ENCODE results near the gene KDM5C.

Gene KDM5C

DNA sequence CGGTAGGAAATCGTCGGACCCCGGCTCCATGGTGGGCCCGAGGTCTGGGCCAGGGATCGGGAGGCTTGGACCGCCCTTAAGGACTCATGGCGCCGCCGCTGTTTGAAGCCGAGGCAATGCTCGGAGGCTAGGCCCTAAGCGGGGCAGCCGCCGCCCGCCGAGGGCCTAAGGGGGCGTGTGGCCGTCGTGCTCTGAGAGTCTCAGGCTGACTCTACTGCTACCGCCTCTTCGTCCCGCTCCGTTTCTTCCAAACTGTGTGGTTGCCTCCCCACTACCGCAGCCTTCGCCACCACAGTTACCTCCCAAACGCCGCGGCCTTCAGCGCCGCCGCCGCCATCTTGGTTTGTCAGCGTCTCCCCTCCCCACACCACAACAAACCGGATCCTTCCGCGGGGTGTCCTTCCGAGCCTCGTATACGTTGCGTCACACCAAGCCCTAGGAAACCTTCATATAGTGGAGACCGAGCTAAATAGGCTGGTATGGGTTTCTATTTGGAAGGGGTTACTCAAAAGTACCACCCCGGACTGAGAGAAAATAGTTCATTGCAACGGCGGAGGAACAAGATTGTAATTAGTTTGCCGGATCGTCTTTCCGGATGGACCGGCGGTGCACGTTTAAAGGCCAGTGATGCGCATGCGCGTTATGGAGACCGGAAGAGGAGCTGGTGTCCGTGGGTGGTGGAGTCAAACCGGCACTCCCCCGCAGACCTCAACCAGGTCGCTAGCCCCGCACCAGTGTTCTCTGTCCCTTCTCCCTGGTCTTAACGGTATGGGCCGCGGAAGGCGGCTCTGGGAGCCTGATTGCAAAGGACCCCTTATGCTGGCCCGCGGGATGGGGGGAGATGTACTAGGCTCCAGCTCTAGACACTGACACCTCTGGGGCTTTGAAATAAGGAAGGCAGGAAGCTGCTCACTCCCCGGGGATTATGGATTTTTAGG, at the start of gene KDM5C:
Gene KDM5C, minus strand, starts transcription at position 348 of the 938 bp plus-strand sequence. Its CDS starts 318 bp downstream, at position 30.
- DNase-seq, result peak; percentile 88

DNA sequence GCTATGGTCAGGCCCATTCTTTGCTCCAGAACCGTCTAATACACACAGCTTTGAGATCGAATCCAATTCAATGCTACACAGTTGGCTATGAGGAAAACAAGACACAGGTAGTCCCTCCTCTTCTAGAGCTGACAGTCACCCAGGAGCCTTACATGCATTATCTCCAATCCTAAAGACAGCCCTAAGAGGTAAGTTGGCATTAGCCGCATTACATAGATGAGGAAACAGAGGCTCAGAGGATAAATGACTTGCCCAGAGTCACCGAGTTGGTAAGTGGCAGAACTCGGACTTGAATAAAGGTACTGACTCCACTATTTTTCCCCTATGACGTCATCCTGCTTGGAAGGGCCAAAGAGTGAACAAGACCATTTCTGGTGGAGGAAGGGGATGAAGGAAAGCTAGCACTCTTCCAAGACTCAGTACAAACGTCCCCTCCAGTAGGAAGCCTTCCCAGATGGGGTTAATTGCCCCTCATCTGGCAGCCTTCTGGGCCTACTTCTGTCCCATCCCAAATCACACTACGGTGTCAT, 47.9 kb upstream of the KDM5C start:
- no peak for DNase-seq

GRCh38 chrX:53269536-53270107, 44.6 kb upstream of the KDM5C start:
- no peak for DNase-seq

DNA sequence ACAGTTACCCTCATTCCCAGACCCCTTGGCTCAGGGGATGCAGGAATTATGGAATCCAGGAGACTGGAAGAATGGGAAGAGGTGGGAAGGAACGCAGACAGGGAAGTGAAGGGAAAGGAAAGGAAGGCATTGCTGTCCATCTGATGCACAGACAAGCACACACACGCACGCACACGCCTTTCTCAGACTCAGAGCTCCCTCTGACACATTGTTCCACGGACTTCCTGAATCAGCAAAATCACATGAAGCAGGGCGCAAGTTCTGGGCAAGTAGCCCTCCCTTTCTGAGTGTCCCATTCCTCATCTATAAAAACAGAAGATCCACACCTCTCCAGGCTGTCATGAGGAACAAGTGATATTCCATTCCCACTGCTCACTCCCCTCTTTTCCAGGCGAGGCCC, 43.2 kb upstream of the KDM5C start:
- no peak for DNase-seq

- no peak for DNase-seq
Observed at GRCh38 chrX:53266914-53267313, 41.9 kb upstream of the KDM5C start.

GRCh38 chrX:53265771-53266574, 41.0 kb upstream of the KDM5C start:
- DNase-seq, result peak; percentile 1

GRCh38 chrX:53263597-53264094, 38.6 kb upstream of the KDM5C start:
- peak; percentile 7 for DNase-seq

GRCh38 chrX:53262918-53263394, 37.9 kb upstream of the KDM5C start:
- no peak for DNase-seq

DNA sequence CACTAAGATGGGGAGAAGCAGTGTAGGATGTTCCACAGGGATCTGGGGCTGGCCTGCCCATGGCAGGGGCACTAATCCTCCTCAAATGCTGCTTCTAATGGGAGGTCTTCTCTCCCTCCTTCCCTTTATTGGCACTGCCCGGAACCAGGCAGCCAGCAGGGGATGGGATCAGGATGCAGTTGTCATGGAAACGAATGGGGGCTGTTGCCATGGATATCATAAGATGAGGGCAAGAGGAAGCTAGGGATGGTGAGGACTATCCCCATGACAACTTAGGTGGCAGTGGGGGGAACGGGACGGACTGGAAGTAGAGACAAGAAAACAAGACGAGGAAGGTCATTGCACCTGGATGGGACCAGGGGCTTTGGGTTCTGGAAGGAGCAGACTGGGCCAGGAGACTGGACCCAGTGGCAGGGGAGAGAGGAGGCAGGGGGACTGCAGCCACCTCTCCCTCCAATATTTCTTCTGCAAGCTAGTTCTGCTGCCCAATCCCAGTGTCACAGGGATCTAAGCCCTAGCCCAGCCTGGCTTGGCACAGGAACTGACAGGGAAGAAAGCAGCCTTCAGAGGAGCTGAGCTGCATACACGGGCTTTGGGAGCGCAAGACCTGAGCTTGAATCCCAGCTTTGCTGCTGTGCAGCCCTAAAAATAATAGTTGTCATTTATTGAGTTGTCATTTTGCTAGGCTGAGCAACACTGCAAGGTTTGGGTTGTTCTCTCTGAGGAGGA, 37.3 kb upstream of the KDM5C start:
- no peak for DNase-seq

- DNase-seq, result no peak
Observed at GRCh38 chrX:53261355-53261972, 36.5 kb upstream of the KDM5C start.

DNA sequence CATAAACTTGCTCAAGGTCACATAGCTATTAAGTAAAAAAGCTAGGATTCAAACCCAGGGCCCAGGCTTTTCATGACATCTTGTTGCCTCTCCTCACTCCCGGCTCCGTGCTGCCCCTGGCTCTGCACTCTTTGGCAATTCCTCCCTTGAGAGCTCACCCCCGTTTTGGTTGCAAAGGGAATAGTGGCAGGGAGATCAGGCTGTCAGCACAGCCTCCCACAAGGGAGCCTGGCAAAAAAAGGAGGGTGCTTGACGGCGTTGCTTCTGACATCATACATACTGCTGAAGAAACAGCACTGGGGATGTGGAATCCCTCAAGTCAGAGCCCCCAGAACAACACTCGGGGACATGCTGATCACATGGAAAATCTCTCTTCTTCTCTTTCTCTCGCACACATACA, 35.8 kb upstream of the KDM5C start:
- no peak for DNase-seq

DNA sequence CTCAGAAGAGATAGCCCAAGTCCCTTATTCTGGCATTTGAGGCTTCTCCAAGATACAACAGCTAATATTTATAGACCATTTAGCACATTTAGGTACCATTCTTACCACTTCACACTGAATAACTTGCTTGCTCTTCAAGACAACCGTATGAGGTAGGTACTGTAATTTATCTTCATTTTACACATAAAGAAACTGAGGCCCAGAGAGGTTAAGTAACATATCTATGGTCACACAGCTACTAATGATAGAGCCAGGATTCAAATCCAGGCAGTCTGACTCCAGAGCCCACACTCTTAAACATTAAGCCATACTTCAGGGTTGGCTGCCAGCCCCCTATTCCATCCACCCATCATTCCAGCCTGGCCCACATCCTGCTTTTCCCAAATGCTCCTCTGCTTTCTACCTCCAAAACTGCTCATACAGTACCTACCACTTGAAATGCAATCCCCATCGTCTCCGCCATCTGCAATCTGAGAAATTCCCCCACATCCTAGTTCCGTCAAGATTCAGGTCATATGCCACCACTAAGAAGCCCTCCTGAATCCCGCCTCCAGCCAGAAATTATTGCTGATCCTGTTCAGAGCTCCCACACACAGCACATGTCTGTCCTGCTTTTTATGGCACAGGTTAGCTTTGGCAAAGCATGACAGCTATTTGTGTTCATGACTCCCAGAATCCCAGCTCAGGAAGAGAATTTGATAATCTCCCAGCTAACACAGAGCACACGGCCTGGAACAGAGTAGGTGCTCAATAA, 32.8 kb upstream of the KDM5C start:
- no peak for DNase-seq

GRCh38 chrX:53257166-53257565, 32.2 kb upstream of the KDM5C start:
- DNase-seq, result no peak

GRCh38 chrX:53256446-53257041, 31.5 kb upstream of the KDM5C start:
- no peak for DNase-seq

- DNase-seq, result no peak
Observed at GRCh38 chrX:53255738-53256191, 30.8 kb upstream of the KDM5C start.

DNA sequence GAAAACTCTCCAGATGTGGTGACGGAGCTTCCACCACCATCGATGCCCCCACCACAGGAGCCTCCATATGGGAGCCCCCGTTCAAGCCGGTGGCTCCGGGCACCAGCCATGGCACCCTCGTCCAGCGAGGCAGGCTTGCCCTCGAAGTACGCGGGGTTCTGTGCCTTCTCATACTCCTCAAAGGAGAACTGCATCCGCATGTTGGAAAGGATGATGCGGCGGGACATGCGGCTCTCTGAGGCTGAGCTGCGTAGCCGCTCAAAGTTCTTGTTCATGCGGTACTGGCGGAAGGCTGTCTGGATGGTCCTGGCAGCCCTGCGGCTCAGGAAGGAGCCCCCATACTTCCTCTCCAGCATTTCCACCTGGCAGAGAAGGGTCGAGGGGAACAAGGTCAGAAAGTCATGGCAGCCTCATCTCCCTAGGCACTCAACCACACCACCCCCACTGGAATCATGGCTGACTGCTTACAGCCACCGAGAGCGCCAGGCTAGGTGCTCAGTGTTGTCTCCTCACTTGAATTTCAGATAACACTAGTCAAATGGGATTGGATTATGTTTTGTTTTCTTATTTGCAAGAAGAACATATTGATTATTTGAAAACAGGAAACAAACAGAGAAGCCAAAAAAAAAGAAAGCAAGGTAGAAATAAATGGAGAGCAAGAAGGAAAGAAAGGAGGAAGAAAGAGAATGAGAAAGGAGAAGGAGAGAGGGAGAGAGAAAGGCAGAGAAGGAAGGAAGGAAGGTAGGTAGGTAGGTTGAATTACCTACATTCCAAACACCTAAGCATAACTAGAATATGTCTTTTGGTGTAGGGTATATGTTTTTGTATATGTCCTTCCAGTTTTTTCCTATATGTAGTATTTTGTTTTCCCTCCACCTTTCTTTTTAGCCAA, 29.8 kb upstream of the KDM5C start:
- DNase-seq, result no peak

DNA sequence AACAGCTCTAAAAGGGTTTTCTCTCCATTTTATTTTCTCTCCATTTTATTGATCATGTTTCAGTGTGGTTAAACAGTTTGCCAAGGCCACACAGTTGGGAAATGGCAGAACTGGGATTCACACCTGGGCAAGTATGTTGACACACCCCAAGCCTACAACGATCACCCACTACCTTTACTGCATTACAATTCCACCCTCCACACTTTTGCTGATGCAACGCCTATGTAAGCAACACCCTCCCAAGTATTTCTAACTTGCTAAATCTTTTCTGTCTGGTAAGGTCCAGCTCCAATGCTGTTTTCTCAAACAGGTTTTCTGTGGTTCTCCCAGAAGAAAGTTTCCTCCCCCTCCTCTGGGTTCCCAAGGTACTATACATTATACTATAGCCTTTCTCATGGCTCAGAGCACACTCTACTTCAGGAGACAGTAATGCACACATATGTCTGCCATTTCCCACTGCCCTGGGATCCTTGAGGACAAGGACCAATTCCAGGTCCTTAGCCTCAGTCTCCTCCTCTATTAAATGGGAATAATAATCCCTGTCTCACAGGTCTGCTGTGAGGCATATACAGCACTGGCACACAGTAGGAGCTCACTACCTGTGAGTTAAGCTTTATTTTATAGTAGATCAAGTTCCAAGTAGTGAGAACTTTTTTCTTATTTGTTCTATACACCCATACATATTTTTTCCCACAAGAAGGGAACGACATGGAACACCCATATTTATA, 28.4 kb upstream of the KDM5C start:
- no peak for DNase-seq

DNA sequence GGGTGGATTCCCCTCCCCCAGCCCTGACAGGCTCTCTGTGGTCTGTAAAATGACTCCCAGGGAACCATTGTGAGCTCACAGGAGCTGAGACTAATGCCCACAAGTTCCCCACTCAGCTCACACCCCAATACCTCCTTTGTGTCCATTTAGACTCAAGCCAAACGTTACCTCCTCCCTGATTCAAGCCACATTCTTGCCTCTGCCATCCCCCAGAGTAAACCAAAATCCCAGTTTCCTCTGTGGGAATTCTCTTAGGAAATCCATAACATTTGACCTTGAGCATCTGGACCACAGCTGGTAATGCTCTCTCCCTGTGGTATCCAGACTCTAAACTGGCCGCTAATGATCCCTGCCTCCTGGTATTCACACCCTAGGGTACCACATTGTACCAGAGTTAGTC, 26.3 kb upstream of the KDM5C start:
- DNase-seq, result no peak

- no peak for DNase-seq
Observed at GRCh38 chrX:53250556-53250955, 25.5 kb upstream of the KDM5C start.
